ENCODE measurements around the gene HDGFL2. TPM values are rescaled to one million over a fixed set of nuclear protein-coding genes. Genes with fewer than 3 reads are reported as not detected.

HDGFL2 gene
- total and polyA plus RNA-seq, 2 donors (not counting 1 experiment from before 2014, with no cell fraction given) = 19.5 to 51.2 TPM

- H3K9ac ChIP-seq (ENCODE audit: insufficient read depth, low read length) = no peak overlapping the region
- TF ChIP-seq CTCF (conservative IDR thresholded peaks at IDR 0.05 in 1 of 2, IDR thresholded peaks at IDR 0.05 in 1 of 2; ENCODE audit: low read depth in 1 of 2, low read length in 2 of 2) = no peak
- no peak for TF ChIP-seq EZH2 (IDR thresholded peaks at IDR 0.05; ENCODE audit: low read length, missing control alignments)
- no peaks in the 10 kb centered on the region for H3K9me3 ChIP-seq (ENCODE audit: control insufficient read depth, insufficient read depth, low read depth, low read length)
- H2AFZ ChIP-seq (ENCODE audit: low read length) = no peak overlapping the region
- H3K27ac ChIP-seq (ENCODE audit: insufficient read depth, low read length) = no peak overlapping the region
- H3K4me3 ChIP-seq (replicated peaks in 1 of 4; ENCODE audit: control extremely low read depth in 1 of 4, insufficient read depth in 1 of 4, low read depth in 3 of 4, low read length in 4 of 4) = no peak overlapping the region
- no peaks in the 10 kb centered on the region for H3K79me2 ChIP-seq (ENCODE audit: control insufficient read depth, insufficient read depth, low read length)
- no peaks in the 10 kb centered on the region for H3K27me3 ChIP-seq (ENCODE audit: control insufficient read depth, insufficient read depth, low read length)
- no peak overlapping the region for H3K4me2 ChIP-seq (ENCODE audit: extremely low read depth, insufficient read depth, low read length)
- H4K20me1 ChIP-seq (ENCODE audit: control insufficient read depth, extremely low read depth, insufficient read depth, low read length) = no peaks in the 10 kb centered on the region
- peaks cover 5% of the 10 kb centered on the region for H3K4me1 ChIP-seq (ENCODE audit: control insufficient read depth, extremely low read depth, insufficient read depth, low read length)
- peaks cover 12% of the 10 kb centered on the region for H3K36me3 ChIP-seq (ENCODE audit: control insufficient read depth, insufficient read depth, low read length)
- no peak for DNase-seq (ENCODE audit: low read depth in 2 of 2)
Measured at GRCh38 chr19:4504297-4504701, 32.2 kb downstream of the HDGFL2 start.

GRCh38 chr19:4504891-4505569 is 32.9 kb downstream of the HDGFL2 start:
- TF ChIP-seq EZH2 (IDR thresholded peaks at IDR 0.05; ENCODE audit: low read length, missing control alignments) = no peak
- no peak for TF ChIP-seq CTCF (conservative IDR thresholded peaks at IDR 0.05 in 1 of 2, IDR thresholded peaks at IDR 0.05 in 1 of 2; ENCODE audit: low read depth in 1 of 2, low read length in 2 of 2)
- Histone ChIP-seq H3K79me2 (ENCODE audit: control insufficient read depth, insufficient read depth, low read length) (no peaks in the 10 kb centered on the region), H3K9me3 (ENCODE audit: control insufficient read depth, insufficient read depth, low read depth, low read length) (no peaks in the 10 kb centered on the region), H4K20me1 (ENCODE audit: control insufficient read depth, extremely low read depth, insufficient read depth, low read length) (no peaks in the 10 kb centered on the region), H3K4me3 (replicated peaks in 1 of 4; ENCODE audit: control extremely low read depth in 1 of 4, insufficient read depth in 1 of 4, low read depth in 3 of 4, low read length in 4 of 4) (no peak overlapping the region), H3K9ac (ENCODE audit: insufficient read depth, low read length) (no peak overlapping the region), H3K36me3 (ENCODE audit: control insufficient read depth, insufficient read depth, low read length) (peaks cover 11% of the 10 kb centered on the region), H3K4me2 (ENCODE audit: extremely low read depth, insufficient read depth, low read length) (no peak overlapping the region), H3K27ac (ENCODE audit: insufficient read depth, low read length) (no peak overlapping the region), H3K27me3 (ENCODE audit: control insufficient read depth, insufficient read depth, low read length) (no peaks in the 10 kb centered on the region), H3K4me1 (ENCODE audit: control insufficient read depth, extremely low read depth, insufficient read depth, low read length) (peaks cover 5% of the 10 kb centered on the region), H2AFZ (ENCODE audit: low read length) (no peak overlapping the region)
- no peak for DNase-seq (ENCODE audit: low read depth in 2 of 2)

GRCh38 chr19:4505570-4506448 is 33.7 kb downstream of the HDGFL2 start:
- Histone ChIP-seq H3K9me3 (ENCODE audit: control insufficient read depth, insufficient read depth, low read depth, low read length) (no peaks in the 10 kb centered on the region), H3K79me2 (ENCODE audit: control insufficient read depth, insufficient read depth, low read length) (no peaks in the 10 kb centered on the region), H3K27ac (ENCODE audit: insufficient read depth, low read length) (no peak overlapping the region), H3K36me3 (ENCODE audit: control insufficient read depth, insufficient read depth, low read length) (peaks cover 11% of the 10 kb centered on the region), H2AFZ (ENCODE audit: low read length) (no peak overlapping the region), H3K9ac (ENCODE audit: insufficient read depth, low read length) (no peak overlapping the region), H3K4me2 (ENCODE audit: extremely low read depth, insufficient read depth, low read length) (no peak overlapping the region), H3K4me3 (replicated peaks in 1 of 4; ENCODE audit: control extremely low read depth in 1 of 4, insufficient read depth in 1 of 4, low read depth in 3 of 4, low read length in 4 of 4) (no peak overlapping the region), H4K20me1 (ENCODE audit: control insufficient read depth, extremely low read depth, insufficient read depth, low read length) (no peaks in the 10 kb centered on the region), H3K4me1 (ENCODE audit: control insufficient read depth, extremely low read depth, insufficient read depth, low read length) (peaks cover 5% of the 10 kb centered on the region), H3K27me3 (ENCODE audit: control insufficient read depth, insufficient read depth, low read length) (no peaks in the 10 kb centered on the region)
- TF ChIP-seq EZH2 (IDR thresholded peaks at IDR 0.05; ENCODE audit: low read length, missing control alignments) (no peak), CTCF (conservative IDR thresholded peaks at IDR 0.05 in 1 of 2, IDR thresholded peaks at IDR 0.05 in 1 of 2; ENCODE audit: low read depth in 1 of 2, low read length in 2 of 2) (no peak)
- DNase-seq (ENCODE audit: low read depth in 2 of 2) = no peak
